ENCODE results near the gene NTN4.
"Not testable (repeated sequence)": the region's sequence is repeated elsewhere in the genome, so short reads cannot be mapped to it uniquely, and the experiment has no call there.

Gene NTN4

DNA sequence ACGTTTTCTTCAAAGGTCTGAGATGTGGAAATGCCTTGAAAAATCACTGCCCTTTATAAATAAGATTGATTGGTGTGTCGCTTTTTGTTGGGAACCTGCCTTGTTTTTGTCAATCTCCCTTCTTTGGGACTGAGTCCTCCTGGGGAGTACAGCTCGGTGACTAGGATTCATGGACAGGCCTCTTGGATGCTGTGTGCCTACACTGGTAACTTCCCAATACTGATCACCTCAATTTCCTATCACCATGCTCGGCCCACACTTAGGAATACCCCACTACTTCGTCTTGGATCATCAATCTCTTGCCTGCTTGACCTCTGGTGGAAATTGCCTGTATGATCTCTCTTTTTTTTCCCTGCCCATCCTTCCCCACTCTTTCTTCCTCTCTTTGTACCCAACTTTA, 34.2 kb downstream of the NTN4 start (continued):
- TF ChIP-seq, protein P1, sequence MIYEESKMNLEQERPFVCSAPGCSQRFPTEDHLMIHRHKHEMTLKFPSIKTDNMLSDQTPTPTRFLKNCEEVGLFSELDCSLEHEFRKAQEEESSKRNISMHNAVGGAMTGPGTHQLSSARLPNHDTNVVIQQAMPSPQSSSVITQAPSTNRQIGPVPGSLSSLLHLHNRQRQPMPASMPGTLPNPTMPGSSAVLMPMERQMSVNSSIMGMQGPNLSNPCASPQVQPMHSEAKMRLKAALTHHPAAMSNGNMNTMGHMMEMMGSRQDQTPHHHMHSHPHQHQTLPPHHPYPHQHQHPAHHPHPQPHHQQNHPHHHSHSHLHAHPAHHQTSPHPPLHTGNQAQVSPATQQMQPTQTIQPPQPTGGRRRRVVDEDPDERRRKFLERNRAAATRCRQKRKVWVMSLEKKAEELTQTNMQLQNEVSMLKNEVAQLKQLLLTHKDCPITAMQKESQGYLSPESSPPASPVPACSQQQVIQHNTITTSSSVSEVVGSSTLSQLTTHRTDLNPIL (CRISPR knock-in tag; IDR thresholded peaks at IDR 0.05; ENCODE audit: low read depth): no peak
- TF ChIP-seq ZNF565 (CRISPR knock-in tag; conservative IDR thresholded peaks at IDR 0.05; ENCODE audit: low read depth): no peak
- TF ChIP-seq ZFP30 (CRISPR knock-in tag; IDR thresholded peaks at IDR 0.05): no peak

DNA sequence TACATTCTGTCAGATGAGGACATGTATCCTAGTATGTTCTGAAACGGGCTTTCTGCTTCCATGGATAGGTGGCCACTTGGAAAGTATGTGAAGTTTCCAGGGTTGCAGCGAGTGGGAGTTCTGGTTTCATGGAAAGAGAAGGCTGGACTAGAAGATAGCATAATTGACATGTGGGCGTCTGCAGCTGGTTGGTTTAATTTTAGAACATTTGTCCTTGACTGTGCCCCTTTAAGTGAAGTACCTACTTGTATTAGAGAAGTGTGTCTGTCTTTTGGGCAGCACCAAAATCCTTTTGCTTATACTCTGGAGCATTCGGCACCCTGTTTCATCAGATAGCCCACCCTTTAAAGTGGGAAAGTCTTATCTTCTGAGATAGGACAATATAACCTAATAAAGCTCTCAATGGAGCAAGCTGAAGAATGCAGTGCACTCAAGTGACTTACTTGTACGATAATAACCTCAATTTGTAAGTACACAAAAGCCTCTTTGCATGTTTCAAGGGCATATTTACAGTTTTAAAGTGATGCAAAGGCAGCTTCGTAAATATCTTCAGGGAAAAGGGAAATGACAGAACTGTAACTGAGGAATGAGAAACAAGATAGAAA, 35.2 kb downstream of the NTN4 start:
- ATAC-seq: no peak

DNA sequence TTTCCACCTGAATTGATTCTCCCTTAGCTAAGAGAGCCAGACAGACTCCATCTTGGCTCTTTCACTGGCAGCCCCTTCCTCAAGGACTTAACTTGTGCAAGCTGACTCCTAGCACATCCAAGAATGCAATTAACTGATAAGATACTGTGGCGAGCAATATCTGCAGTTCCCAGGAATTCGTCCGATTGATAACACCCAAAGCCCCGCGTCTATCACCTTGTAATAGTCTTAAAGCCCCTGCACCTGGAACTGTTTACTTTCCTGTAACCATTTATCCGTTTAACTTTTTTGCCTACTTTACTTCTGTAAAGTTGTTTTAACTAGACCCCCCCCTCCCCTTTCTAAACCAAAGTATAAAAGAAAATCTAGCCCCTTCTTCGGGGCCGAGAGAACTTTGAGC, 44.5 kb downstream of the NTN4 start:
- not testable (repeated sequence) for ATAC-seq

More for the DNA sequence above, 35.2 kb downstream of the NTN4 start:
- TF ChIP-seq ISL1 (CRISPR knock-in tag; IDR thresholded peaks at IDR 0.05): 0 out of 2 replicates have a peak, but pooled peaks have one; percentile 10
- TF ChIP-seq, protein P2, sequence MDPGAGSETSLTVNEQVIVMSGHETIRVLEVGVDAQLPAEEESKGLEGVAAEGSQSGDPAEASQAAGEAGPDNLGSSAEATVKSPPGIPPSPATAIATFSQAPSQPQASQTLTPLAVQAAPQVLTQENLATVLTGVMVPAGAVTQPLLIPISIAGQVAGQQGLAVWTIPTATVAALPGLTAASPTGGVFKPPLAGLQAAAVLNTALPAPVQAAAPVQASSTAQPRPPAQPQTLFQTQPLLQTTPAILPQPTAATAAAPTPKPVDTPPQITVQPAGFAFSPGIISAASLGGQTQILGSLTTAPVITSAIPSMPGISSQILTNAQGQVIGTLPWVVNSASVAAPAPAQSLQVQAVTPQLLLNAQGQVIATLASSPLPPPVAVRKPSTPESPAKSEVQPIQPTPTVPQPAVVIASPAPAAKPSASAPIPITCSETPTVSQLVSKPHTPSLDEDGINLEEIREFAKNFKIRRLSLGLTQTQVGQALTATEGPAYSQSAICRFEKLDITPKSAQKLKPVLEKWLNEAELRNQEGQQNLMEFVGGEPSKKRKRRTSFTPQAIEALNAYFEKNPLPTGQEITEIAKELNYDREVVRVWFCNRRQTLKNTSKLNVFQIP (CRISPR knock-in tag; IDR thresholded peaks at IDR 0.05; ENCODE audit: borderline replicate concordance, low read depth): no peak

DNA sequence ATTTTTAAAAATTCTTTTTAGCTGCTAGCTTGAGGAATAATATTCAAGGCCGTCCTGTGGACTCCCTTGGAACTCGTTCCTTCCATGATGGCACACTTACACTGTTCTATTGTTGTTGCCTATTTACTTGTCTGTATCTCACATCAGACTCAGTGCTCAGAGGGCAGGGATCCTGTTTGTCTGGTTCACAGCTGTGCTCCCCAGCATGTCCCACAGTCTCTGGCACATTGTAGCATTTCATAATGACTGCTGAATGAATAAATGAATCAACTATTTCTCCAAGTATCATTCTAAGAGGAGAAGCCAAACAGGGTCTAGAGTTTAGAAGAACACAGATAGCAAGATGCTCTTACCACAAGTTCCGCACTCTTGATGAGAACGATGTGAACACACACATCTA, 48.0 kb downstream of the NTN4 start:
- no peak for ATAC-seq
- no peak for TF ChIP-seq SNAI2 (CRISPR knock-in tag; IDR thresholded peaks at IDR 0.05)
- no peak for TF ChIP-seq BACH2 (CRISPR knock-in tag; IDR thresholded peaks at IDR 0.05; ENCODE audit: borderline replicate concordance)
- TF ChIP-seq, protein P2 (CRISPR knock-in tag; IDR thresholded peaks at IDR 0.05; ENCODE audit: borderline replicate concordance, low read depth): no peak
- TF ChIP-seq ZNF8 (CRISPR knock-in tag; IDR thresholded peaks at IDR 0.05): no peak

DNA sequence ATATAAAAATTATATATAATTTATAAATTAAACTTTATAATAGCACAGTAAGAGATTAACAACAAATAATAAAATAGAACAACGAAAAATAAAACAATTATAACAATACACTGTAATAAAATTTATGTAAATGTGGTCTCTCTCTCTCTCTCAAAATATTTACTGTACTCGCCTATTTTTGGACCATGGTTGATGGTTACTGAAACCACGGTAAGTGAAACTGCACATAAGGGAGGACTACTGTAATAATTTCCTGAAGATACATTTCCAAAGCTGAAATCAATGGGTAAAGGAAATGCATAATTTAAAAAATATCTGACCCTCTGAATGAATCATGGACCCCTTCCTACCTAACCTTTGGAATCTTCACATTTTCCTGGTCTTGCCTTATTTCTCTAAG, 48.9 kb downstream of the NTN4 start:
- no peak for TF ChIP-seq TCF4 (CRISPR knock-in tag; IDR thresholded peaks at IDR 0.05; ENCODE audit: borderline replicate concordance)
- TF ChIP-seq, protein P1 (CRISPR knock-in tag; IDR thresholded peaks at IDR 0.05; ENCODE audit: low read depth): no peak
- no peak for TF ChIP-seq ARNTL (CRISPR knock-in tag; IDR thresholded peaks at IDR 0.05; ENCODE audit: borderline replicate concordance, low read depth)
- TF ChIP-seq, protein P3, sequence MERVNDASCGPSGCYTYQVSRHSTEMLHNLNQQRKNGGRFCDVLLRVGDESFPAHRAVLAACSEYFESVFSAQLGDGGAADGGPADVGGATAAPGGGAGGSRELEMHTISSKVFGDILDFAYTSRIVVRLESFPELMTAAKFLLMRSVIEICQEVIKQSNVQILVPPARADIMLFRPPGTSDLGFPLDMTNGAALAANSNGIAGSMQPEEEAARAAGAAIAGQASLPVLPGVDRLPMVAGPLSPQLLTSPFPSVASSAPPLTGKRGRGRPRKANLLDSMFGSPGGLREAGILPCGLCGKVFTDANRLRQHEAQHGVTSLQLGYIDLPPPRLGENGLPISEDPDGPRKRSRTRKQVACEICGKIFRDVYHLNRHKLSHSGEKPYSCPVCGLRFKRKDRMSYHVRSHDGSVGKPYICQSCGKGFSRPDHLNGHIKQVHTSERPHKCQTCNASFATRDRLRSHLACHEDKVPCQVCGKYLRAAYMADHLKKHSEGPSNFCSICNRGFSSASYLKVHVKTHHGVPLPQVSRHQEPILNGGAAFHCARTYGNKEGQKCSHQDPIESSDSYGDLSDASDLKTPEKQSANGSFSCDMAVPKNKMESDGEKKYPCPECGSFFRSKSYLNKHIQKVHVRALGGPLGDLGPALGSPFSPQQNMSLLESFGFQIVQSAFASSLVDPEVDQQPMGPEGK (CRISPR knock-in tag; IDR thresholded peaks at IDR 0.05; ENCODE audit: borderline replicate concordance): no peak
- ATAC-seq: no peak

DNA sequence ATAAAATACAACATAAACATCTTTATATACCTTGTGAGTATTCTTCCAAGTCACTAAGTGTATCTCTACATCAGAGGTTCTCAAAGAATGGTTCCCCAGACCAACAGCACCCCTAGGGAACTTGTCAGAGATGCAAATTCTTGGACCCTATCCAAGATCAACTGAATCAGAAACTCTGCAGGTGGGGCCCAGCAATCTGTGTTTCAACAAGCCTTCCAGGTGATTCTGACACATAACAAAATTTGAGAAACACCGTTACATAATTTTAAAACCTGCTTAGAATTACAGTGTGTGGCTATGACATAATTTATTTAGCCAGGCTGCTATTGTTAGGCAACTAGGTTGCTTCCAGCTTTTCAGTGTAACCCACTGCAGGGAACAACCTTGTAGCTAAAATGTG, 49.8 kb downstream of the NTN4 start:
- no peak for ATAC-seq
- TF ChIP-seq PPARA (CRISPR knock-in tag; IDR thresholded peaks at IDR 0.05; ENCODE audit: borderline replicate concordance): no peak
- TF ChIP-seq, protein P4, sequence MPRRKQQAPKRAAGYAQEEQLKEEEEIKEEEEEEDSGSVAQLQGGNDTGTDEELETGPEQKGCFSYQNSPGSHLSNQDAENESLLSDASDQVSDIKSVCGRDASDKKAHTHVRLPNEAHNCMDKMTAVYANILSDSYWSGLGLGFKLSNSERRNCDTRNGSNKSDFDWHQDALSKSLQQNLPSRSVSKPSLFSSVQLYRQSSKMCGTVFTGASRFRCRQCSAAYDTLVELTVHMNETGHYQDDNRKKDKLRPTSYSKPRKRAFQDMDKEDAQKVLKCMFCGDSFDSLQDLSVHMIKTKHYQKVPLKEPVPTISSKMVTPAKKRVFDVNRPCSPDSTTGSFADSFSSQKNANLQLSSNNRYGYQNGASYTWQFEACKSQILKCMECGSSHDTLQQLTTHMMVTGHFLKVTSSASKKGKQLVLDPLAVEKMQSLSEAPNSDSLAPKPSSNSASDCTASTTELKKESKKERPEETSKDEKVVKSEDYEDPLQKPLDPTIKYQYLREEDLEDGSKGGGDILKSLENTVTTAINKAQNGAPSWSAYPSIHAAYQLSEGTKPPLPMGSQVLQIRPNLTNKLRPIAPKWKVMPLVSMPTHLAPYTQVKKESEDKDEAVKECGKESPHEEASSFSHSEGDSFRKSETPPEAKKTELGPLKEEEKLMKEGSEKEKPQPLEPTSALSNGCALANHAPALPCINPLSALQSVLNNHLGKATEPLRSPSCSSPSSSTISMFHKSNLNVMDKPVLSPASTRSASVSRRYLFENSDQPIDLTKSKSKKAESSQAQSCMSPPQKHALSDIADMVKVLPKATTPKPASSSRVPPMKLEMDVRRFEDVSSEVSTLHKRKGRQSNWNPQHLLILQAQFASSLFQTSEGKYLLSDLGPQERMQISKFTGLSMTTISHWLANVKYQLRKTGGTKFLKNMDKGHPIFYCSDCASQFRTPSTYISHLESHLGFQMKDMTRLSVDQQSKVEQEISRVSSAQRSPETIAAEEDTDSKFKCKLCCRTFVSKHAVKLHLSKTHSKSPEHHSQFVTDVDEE (CRISPR knock-in tag; IDR thresholded peaks at IDR 0.05): no peak
- no peak for TF ChIP-seq BACH2 (CRISPR knock-in tag; IDR thresholded peaks at IDR 0.05; ENCODE audit: borderline replicate concordance)

Measured in SK-N-SH treated with all-trans-retinoic acid at 6 μM for 48 hours (cell line).